SIG-M5 (cell line): ENCODE measurements around the gene PLCXD1.

Experiments used
- DNase-seq: peaks from one replicate; lab custom pipeline; 2025; lab: John Stamatoyannopoulos, UW

The PLCXD1 gene

GRCh38 chrX:334971-335757 lies 54.0 kb downstream of the PLCXD1 start:
- no peak for DNase-seq

GRCh38 chrX:335758-336155 lies 54.6 kb downstream of the PLCXD1 start:
- DNase-seq = no peak

- DNase-seq = no peak
These were observed 55.0 kb downstream of the PLCXD1 start for GRCh38 chrX:336227-336626.

- no peak for DNase-seq
These were observed 56.2 kb downstream of the PLCXD1 start for GRCh38 chrX:337331-337831.

- DNase-seq = no peak
These were observed 57.2 kb downstream of the PLCXD1 start for GRCh38 chrX:338281-338835.

GRCh38 chrX:338836-339400 lies 57.7 kb downstream of the PLCXD1 start:
- no peak for DNase-seq

GRCh38 chrX:340121-340520 lies 58.9 kb downstream of the PLCXD1 start:
- no peak for DNase-seq

- no peak for DNase-seq
These were observed 59.7 kb downstream of the PLCXD1 start for GRCh38 chrX:340641-341423.

- DNase-seq = no peak
These were observed 60.4 kb downstream of the PLCXD1 start for GRCh38 chrX:341541-342101.

GRCh38 chrX:344371-344901 lies 63.3 kb downstream of the PLCXD1 start:
- no peak for DNase-seq

GRCh38 chrX:345020-345925 lies 64.1 kb downstream of the PLCXD1 start:
- DNase-seq = no peak

GRCh38 chrX:346034-346813 lies 65.0 kb downstream of the PLCXD1 start:
- DNase-seq = no peak

- DNase-seq = no peak
These were observed 66.4 kb downstream of the PLCXD1 start for GRCh38 chrX:347351-348117.

- DNase-seq = no peak
These were observed 67.4 kb downstream of the PLCXD1 start for GRCh38 chrX:348461-349117.

- DNase-seq = no peak
These were observed 68.0 kb downstream of the PLCXD1 start for GRCh38 chrX:349196-349595.

- no peak for DNase-seq
These were observed 68.5 kb downstream of the PLCXD1 start for GRCh38 chrX:349702-350101.

GRCh38 chrX:350148-350533 lies 69.0 kb downstream of the PLCXD1 start:
- no peak for DNase-seq

- no peak for DNase-seq
These were observed 69.5 kb downstream of the PLCXD1 start for GRCh38 chrX:350534-351323.
